ENCODE measurements around the gene TSPAN3. TPM values are rescaled to one million over a fixed set of nuclear protein-coding genes. Genes with fewer than 3 reads are reported as not detected.

Gene TSPAN3
- polyA plus RNA-seq, 1 donor = 556 TPM

GRCh38 chr15:76994971-76995945, 75.7 kb downstream of the TSPAN3 start, which contains the start of gene PSTPIP1:
PSTPIP1 (plus strand) TSS chr15:76995126; CDS start chr15:76995574, 448 bp downstream.
- Histone ChIP-seq H3K9me3 (ENCODE audit: control insufficient read depth, low read depth, low read length) (no peaks in the 10 kb centered on the region), H3K27ac (ENCODE audit: low read length) (no peak within 1 kb of the TSS), H3K36me3 (ENCODE audit: control insufficient read depth, insufficient read depth, low read length) (no peaks in the 10 kb centered on the region), H3K4me3 (ENCODE audit: low read length) (no peak within 1 kb of the TSS), H3K27me3 (ENCODE audit: control insufficient read depth, insufficient read depth, low read length) (no peaks in the 10 kb centered on the region), H3K4me1 (ENCODE audit: control insufficient read depth, insufficient read depth, low read length) (peaks cover 4% of the 10 kb centered on the region)
- WGBS (ENCODE audit: insufficient coverage, low lambda C conversion rate) = no CpG with 5 or more reads among the region's 28 CpGs
- DNase-seq = peak in 1 of 2 donors; percentile 21

GRCh38 chr15:76994496-76994895, 76.4 kb downstream of the TSPAN3 start:
- peaks cover 4% of the 10 kb centered on the region for H3K4me1 ChIP-seq (ENCODE audit: control insufficient read depth, insufficient read depth, low read length)
- no peak for DNase-seq
- no peaks in the 10 kb centered on the region for H3K9me3 ChIP-seq (ENCODE audit: control insufficient read depth, low read depth, low read length)
- no peak overlapping the region for H3K27ac ChIP-seq (ENCODE audit: low read length)
- H3K4me3 ChIP-seq (ENCODE audit: low read length) = no peak overlapping the region
- no peaks in the 10 kb centered on the region for H3K27me3 ChIP-seq (ENCODE audit: control insufficient read depth, insufficient read depth, low read length)
- WGBS (ENCODE audit: insufficient coverage, low lambda C conversion rate) = no CpG with 5 or more reads among the region's 6 CpGs
- H3K36me3 ChIP-seq (ENCODE audit: control insufficient read depth, insufficient read depth, low read length) = no peaks in the 10 kb centered on the region

- Histone ChIP-seq H3K27ac (ENCODE audit: low read length) (no peak overlapping the region), H3K36me3 (ENCODE audit: control insufficient read depth, insufficient read depth, low read length) (no peaks in the 10 kb centered on the region), H3K4me3 (ENCODE audit: low read length) (no peak overlapping the region), H3K27me3 (ENCODE audit: control insufficient read depth, insufficient read depth, low read length) (no peaks in the 10 kb centered on the region), H3K4me1 (ENCODE audit: control insufficient read depth, insufficient read depth, low read length) (peaks cover 4% of the 10 kb centered on the region), H3K9me3 (ENCODE audit: control insufficient read depth, low read depth, low read length) (no peaks in the 10 kb centered on the region)
- no CpG with 5 or more reads among the region's 8 CpGs for WGBS (ENCODE audit: insufficient coverage, low lambda C conversion rate)
- DNase-seq = peak in 1 of 2 donors; percentile 37
Measured at GRCh38 chr15:76994001-76994400, 76.9 kb downstream of the TSPAN3 start.

- no peaks in the 10 kb centered on the region for H3K27me3 ChIP-seq (ENCODE audit: control insufficient read depth, insufficient read depth, low read length)
- DNase-seq = no peak
- no peak overlapping the region for H3K4me3 ChIP-seq (ENCODE audit: low read length)
- H3K27ac ChIP-seq (ENCODE audit: low read length) = no peak overlapping the region
- H3K9me3 ChIP-seq (ENCODE audit: control insufficient read depth, low read depth, low read length) = no peaks in the 10 kb centered on the region
- peaks cover 9% of the 10 kb centered on the region for H3K4me1 ChIP-seq (ENCODE audit: control insufficient read depth, insufficient read depth, low read length)
- WGBS (ENCODE audit: insufficient coverage, low lambda C conversion rate) = no CpG with 5 or more reads among the region's 6 CpGs
- no peaks in the 10 kb centered on the region for H3K36me3 ChIP-seq (ENCODE audit: control insufficient read depth, insufficient read depth, low read length)
Measured at GRCh38 chr15:76993114-76993725, 77.7 kb downstream of the TSPAN3 start.

- no peak overlapping the region for H3K27ac ChIP-seq (ENCODE audit: low read length)
- peaks cover 11% of the 10 kb centered on the region for H3K4me1 ChIP-seq (ENCODE audit: control insufficient read depth, insufficient read depth, low read length)
- DNase-seq = no peak
Measured at GRCh38 chr15:76991741-76992645, 78.9 kb downstream of the TSPAN3 start.

More at GRCh38 chr15:76991741-76992645, 78.9 kb downstream of the TSPAN3 start:
- Histone ChIP-seq H3K27me3 (ENCODE audit: control insufficient read depth, insufficient read depth, low read length) (no peaks in the 10 kb centered on the region), H3K9me3 (ENCODE audit: control insufficient read depth, low read depth, low read length) (no peaks in the 10 kb centered on the region), H3K4me3 (ENCODE audit: low read length) (no peak overlapping the region), H3K36me3 (ENCODE audit: control insufficient read depth, insufficient read depth, low read length) (no peaks in the 10 kb centered on the region)
- no CpG with 5 or more reads among the region's 9 CpGs for WGBS (ENCODE audit: insufficient coverage, low lambda C conversion rate)

Other genes starting within 250 kb of the TSPAN3 start
- gene SCAPER, start 165.8 kb downstream of the TSPAN3 start, polyA plus RNA-seq = 28.0 TPM
- gene RCN2, start 139.4 kb downstream of the TSPAN3 start, polyA plus RNA-seq = 80.1 TPM
- 3.1 TPM for gene PSTPIP1, start 76.0 kb downstream of the TSPAN3 start, polyA plus RNA-seq

Data from large intestine (tissue), 3 donors.